ENCODE data around the gene ZNF236. TPM values are rescaled to one million over a fixed set of nuclear protein-coding genes. Genes with fewer than 3 reads are reported as not detected.

ZNF236 gene
- total RNA-seq, 2 experiments from 2014 or later, result 25.7 to 27.9 TPM

GRCh38 chr18:76913583-76913982, 91.2 kb downstream of the ZNF236 start:
- peaks cover 92% of the 10 kb centered on the region for H3K36me3 Mint-ChIP-seq (ENCODE audit: low read depth)
- H3K27me3 Mint-ChIP-seq, result no peaks in the 10 kb centered on the region
- no peak overlapping the region for H3K4me3 Mint-ChIP-seq

DNA sequence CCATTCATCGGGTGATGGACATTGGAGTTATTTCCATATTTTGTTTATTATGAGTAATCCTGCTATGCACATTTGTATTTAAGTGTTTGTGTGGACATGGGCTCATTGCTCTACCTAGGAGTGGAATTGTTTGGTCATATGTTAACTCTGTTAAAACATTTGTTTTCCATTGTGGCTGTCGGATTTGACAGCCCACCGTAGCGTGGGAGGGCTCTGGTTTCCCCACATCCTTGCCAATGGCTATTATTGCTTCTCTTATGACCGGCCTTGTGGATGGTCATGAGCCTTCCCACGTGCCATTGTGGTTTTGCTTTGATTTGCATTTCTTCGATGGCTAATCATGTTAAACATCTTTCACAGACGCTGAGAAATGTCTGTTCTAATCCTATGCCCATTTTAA, 92.0 kb downstream of the ZNF236 start:
- no peak overlapping the region for H3K4me3 ChIP-seq (ENCODE audit: low read length)
- ChIA-PET POLR2A (no interaction called here), CTCF (no interaction called here)
- Mint-ChIP-seq H3K4me3 (no peak overlapping the region), H3K9me3 (no peaks in the 10 kb centered on the region), H3K27ac (no peak overlapping the region), H3K4me1 (ENCODE audit: low read depth) (no peaks in the 10 kb centered on the region), H3K36me3 (ENCODE audit: low read depth) (peaks cover 96% of the 10 kb centered on the region), H3K27me3 (no peaks in the 10 kb centered on the region)
- no peak overlapping the region for H3K27ac ChIP-seq (ENCODE audit: low read depth in 1 of 2, low read length in 2 of 2)
- no peak for DNase-seq
- H3K27me3 ChIP-seq (ENCODE audit: control insufficient read depth in 1 of 2, insufficient read depth in 2 of 2, low read length in 2 of 2), result no peaks in the 10 kb centered on the region
- intact Hi-C loops (cut with DNase I, micrococcal nuclease), result no loop called here
- H3K36me3 ChIP-seq (ENCODE audit: insufficient read depth, low read length), result peaks cover 84% of the 10 kb centered on the region
- TF ChIP-seq, protein P1, sequence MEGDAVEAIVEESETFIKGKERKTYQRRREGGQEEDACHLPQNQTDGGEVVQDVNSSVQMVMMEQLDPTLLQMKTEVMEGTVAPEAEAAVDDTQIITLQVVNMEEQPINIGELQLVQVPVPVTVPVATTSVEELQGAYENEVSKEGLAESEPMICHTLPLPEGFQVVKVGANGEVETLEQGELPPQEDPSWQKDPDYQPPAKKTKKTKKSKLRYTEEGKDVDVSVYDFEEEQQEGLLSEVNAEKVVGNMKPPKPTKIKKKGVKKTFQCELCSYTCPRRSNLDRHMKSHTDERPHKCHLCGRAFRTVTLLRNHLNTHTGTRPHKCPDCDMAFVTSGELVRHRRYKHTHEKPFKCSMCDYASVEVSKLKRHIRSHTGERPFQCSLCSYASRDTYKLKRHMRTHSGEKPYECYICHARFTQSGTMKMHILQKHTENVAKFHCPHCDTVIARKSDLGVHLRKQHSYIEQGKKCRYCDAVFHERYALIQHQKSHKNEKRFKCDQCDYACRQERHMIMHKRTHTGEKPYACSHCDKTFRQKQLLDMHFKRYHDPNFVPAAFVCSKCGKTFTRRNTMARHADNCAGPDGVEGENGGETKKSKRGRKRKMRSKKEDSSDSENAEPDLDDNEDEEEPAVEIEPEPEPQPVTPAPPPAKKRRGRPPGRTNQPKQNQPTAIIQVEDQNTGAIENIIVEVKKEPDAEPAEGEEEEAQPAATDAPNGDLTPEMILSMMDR (IDR thresholded peaks at IDR 0.05), result no peak
- H3K9me3 ChIP-seq (ENCODE audit: control insufficient read depth in 1 of 2, insufficient read depth in 1 of 2, low read length in 2 of 2), result no peaks in the 10 kb centered on the region
- no peak for ATAC-seq (ENCODE audit: poor library complexity)
- no peaks in the 10 kb centered on the region for H3K4me1 ChIP-seq (ENCODE audit: insufficient read depth, low read length)

More at GRCh38 chr18:76913583-76913982, 91.2 kb downstream of the ZNF236 start:
- TF ChIP-seq, protein P1 (IDR thresholded peaks at IDR 0.05), result no peak
- no peaks in the 10 kb centered on the region for H3K4me1 Mint-ChIP-seq (ENCODE audit: low read depth)
- H3K9me3 Mint-ChIP-seq, result no peaks in the 10 kb centered on the region
- no peak overlapping the region for H3K27ac Mint-ChIP-seq
- DNase-seq (no peak), ATAC-seq (ENCODE audit: poor library complexity) (no peak)
- ChIA-PET POLR2A (no interaction called here), CTCF (no interaction called here)
- H3K4me1 ChIP-seq (ENCODE audit: insufficient read depth, low read length), result no peaks in the 10 kb centered on the region
- H3K36me3 ChIP-seq (ENCODE audit: insufficient read depth, low read length), result peaks cover 80% of the 10 kb centered on the region
- intact Hi-C loops (cut with DNase I, micrococcal nuclease), result no loop called here
- no peak overlapping the region for H3K27ac ChIP-seq (ENCODE audit: low read depth in 1 of 2, low read length in 2 of 2)
- H3K9me3 ChIP-seq (ENCODE audit: control insufficient read depth in 1 of 2, insufficient read depth in 1 of 2, low read length in 2 of 2), result no peaks in the 10 kb centered on the region
- H3K4me3 ChIP-seq (ENCODE audit: low read length), result no peak overlapping the region
- H3K27me3 ChIP-seq (ENCODE audit: control insufficient read depth in 1 of 2, insufficient read depth in 2 of 2, low read length in 2 of 2), result no peaks in the 10 kb centered on the region

DNA sequence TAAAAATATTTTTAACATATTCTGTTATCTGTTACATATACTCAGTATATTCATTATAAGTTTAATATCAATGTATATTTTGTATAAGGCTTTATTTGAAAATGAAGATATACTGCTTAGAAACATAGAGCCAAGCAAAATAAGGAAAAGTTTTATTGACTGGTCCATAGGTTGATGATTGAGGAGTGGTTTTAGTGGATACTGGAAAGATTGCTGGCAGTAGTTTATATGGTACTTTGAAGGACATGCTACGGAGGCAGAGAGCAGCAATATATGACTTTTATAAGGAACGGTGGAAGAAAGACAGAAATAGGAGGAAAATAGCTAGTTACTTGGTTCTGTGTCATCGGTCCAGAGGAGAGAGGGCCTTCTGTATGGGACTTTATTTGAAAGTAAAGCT, 92.4 kb downstream of the ZNF236 start:
- no peaks in the 10 kb centered on the region for H3K4me1 Mint-ChIP-seq (ENCODE audit: low read depth)
- no peak overlapping the region for H3K27ac Mint-ChIP-seq
- peaks cover 86% of the 10 kb centered on the region for H3K36me3 ChIP-seq (ENCODE audit: insufficient read depth, low read length)
- no peak for DNase-seq
- ChIA-PET CTCF (no interaction called here), POLR2A (no interaction called here)
- intact Hi-C loops (cut with DNase I, micrococcal nuclease), result no loop called here
- H3K9me3 ChIP-seq (ENCODE audit: control insufficient read depth in 1 of 2, insufficient read depth in 1 of 2, low read length in 2 of 2), result no peaks in the 10 kb centered on the region
- no peaks in the 10 kb centered on the region for H3K9me3 Mint-ChIP-seq
- peaks cover 96% of the 10 kb centered on the region for H3K36me3 Mint-ChIP-seq (ENCODE audit: low read depth)
- no peak overlapping the region for H3K4me3 Mint-ChIP-seq
- TF ChIP-seq, protein P1 (IDR thresholded peaks at IDR 0.05), result no peak
- ATAC-seq (ENCODE audit: poor library complexity), result no peak
- H3K27me3 Mint-ChIP-seq, result no peaks in the 10 kb centered on the region
- H3K27me3 ChIP-seq (ENCODE audit: control insufficient read depth in 1 of 2, insufficient read depth in 2 of 2, low read length in 2 of 2), result no peaks in the 10 kb centered on the region
- H3K27ac ChIP-seq (ENCODE audit: low read depth in 1 of 2, low read length in 2 of 2), result no peak overlapping the region
- no peaks in the 10 kb centered on the region for H3K4me1 ChIP-seq (ENCODE audit: insufficient read depth, low read length)
- no peak overlapping the region for H3K4me3 ChIP-seq (ENCODE audit: low read length)
